ENCODE measurements around the gene PHC3.
"Not testable (repeated sequence)": the region's sequence is repeated elsewhere in the genome, so short reads cannot be mapped to it uniquely, and the experiment has no call there.

Gene PHC3

DNA sequence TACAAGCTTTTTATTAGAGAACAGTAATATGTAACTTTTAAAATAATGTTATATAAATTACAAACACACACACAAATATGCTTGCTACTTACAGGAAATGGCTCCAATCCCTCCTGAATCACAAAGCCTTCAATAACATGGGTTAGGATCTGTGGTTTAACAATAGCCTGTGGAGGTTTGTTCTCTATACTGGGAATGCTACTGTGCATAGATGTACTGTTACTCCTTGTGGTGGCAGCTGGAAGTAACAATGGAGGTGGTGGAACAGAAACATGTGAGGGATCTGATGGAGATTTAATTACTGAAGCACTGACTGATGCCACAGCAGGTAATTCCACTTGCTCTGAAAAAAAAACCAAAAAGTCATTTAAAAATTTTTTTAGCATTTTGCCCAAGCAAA, 64.4 kb downstream of the PHC3 start:
- DNase-seq: no peak

DNA sequence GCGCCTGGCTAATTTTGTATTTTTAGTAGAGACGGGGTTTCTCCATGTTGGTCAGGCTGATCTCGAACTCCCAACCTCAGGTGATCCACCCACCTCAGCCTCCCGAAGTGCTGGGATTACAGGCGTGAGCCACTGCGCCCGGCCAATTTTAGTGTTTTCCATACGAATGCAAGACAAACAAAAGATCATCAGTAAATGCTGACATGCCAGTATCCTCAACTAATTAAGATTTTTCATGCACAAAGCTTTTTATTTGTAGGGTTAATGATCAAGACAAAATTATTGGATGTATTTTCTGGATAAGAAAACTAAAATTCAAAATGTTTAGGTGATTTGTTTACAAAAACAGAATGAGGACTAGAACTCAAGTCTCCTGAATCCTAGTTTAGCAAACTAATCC, 67.4 kb downstream of the PHC3 start:
- not testable (repeated sequence) for DNase-seq

- no peak for DNase-seq
Measured at GRCh38 chr3:170111147-170111771, 70.3 kb downstream of the PHC3 start.

DNA sequence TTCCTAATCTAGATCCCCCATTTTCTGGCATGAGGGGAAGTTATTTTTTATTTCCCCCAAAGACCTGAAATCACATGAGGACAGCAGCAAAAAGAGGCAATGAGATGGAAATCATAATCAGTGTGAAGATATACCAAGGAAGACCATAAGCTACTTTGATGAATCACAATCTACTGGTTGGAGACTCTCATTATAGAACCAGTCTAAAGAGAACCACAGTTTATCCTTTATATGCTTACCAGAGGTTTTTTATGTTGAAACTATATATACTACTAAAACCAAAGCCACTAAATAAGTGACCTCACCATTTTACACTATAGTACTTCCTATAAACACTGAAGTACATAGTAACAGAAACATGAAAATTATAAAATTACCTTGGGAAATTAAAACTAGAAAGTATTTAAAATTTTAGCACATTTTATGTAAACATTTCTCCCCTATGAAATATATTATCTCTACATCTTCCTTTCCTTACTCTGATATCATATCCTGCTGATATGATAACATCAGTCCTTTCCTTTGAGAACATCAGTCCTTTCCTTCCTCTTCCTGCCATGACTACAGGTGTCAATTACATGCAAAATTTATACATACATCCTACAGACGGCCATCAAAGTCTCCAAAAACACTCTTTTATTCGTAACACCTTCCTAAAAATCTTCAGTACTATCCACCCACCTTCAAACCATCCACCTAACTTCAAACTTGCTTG, 71.8 kb downstream of the PHC3 start:
- DNase-seq: no peak

DNA sequence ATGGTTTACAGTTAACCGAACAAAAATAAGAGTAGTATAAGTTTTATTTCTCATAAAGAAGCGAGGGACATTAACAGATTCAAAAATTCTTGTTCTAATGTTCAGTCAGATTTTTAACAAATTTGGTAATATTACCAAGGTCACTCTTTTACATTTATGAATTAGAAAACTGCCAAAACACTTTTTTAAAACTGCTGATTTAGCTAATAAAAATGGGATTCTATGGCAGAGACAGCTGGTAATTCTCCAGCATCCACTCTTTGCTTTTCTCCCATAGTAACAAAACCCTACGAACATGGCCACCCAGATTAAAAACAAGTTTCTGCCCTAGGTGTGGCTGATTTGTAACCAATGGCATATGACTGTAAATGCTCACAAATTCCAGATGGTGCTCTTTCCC, 72.6 kb downstream of the PHC3 start:
- DNase-seq: no peak

DNA sequence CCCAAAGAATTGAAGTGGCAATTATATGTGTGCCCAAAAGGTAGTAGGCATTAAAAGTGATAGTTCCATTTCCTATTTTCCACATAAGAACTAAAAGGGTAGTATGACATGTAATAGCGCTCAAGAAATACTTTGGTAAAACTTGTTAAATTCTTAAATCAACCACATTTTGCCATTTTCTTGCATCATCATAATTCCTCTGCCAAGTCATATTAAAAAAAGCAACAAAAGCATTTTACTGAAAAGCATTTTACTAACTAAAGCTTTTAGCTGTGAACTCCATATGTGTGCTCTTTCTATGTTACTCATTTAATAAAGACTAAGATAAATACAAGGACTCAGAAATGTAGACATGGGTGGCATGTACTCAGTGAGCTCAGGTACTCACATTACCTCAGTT, 73.6 kb downstream of the PHC3 start:
- DNase-seq: no peak

DNA sequence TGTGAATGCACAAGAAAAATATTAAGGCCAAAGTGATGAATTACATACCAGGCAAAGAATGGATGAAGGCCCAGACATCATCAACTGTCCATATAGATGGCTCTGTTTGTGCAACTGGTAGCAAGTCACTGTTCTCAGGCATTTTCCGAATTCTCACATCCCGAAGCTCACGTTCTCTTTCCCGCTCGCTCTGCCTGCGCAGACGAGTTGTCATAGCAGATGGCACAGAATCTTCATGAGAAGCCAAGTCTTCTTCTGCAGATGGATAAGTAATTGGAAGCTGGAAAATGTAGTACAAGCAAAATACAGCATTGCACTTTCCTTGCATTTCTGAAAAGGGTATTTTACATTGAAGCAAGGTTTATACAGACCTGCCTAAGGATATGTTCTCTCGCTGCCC, 79.1 kb downstream of the PHC3 start:
- DNase-seq: no peak

- DNase-seq: no peak
Measured at GRCh38 chr3:170100944-170101343, 80.6 kb downstream of the PHC3 start.

DNA sequence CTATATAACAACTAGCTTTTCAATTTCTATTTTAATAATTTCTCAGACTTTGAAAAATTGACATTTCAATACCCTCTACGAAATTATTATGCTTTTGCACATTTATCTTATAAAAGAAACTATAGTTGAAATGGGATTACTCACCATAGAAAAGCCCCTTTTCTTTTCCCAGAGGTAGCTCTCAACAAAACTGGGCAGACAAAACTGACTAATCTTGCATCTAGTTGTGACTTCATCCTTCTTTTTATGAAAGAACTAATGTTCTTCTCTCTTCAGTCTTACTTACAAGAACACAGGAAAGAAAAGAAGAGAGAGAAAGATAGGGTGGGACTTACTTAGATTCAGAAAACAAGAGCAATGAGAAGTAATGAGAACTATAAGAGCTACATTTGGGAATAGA, 82.8 kb downstream of the PHC3 start:
- DNase-seq: no peak

DNA sequence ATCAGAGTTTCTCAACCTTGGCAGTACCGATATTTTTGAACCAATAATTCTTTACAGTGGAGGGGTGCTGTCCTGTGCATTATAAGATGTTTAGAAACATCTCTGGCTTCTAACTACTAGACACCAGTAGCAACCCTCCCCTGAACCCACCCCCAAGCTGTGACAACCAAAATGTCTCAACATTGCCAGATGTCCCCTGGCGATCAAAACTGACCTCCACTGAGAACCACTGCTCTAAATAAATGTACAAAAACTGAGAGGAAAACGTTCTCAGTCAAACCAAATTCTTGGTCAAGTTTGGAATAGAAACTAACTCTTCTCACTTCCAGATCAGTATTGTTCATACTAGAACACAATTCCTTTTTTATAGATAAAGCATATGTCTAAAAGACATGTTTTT, 85.2 kb downstream of the PHC3 start:
- no peak for DNase-seq

DNA sequence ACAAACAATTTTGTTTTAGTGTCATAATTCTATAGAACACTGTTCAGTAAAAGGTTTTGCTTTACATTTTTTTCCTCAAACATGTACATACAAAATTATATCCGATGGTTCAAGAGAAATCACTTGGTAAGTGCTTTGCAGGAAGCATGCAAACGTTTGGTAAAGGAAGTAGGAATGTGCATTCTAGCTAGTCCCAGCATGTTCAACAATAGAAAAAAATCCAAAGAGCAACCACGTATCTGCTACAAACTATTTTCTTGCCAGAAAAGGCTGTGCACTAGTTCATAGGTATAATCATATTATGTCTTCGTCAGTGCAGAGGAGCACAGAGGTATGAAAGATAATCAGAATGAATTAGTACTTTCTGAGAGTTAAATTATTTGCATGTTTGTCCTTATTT, 85.8 kb downstream of the PHC3 start:
- DNase-seq: no peak

DNA sequence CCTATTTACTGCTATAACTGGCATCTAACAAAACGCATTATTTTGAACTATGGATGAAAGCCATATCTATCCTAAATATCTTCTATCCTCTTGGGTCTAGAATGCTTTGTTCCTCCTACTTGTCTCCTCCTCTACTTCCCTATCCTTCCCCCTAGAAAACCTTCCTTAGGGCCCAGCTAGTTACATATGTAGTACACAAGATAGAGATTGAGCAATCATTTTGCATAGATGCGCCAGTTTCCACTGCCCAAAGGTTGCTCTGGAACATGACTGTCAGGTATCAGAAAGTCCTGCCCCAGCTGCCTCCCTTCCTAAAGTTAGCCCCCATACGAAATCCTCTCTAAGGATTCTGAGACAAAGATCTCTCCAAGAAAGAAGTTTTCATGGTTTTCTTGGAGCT, 88.6 kb downstream of the PHC3 start:
- DNase-seq: no peak

- DNase-seq: no peak
Measured at GRCh38 chr3:170090601-170090981, 90.9 kb downstream of the PHC3 start.

DNA sequence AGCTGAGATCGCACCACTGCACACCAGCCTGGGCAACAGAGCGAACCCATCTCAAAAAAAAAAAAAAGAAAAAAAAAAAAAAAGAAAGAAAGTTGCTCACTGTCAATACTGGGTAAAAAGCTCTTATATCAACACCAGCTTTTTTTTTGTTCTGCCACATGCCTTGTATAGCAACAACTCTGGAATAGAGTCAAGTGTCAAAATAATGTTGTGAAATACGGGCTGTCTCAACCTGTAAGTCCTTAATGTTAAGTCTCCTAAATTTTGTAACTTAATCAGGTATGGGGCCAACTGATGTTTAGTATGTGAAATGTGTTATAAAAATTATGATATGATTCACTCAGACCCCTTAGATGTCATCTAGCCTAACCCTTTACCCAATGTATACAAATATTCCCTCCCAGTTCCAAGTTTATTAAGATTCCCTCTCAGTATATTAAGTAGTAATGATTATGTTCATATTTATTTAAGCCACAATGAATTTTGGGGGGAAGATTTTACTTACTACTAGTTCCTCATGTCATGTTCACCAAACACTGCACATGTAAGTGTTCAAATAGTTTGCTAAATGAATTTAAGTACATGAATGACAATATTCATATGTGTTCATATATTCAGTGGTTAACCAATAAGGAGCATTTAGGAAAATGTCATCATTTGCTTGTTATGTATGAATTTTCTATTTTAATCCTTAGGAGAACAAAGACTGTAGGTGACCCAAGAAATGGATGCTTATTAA, 91.5 kb downstream of the PHC3 start:
- no peak for DNase-seq

DNA sequence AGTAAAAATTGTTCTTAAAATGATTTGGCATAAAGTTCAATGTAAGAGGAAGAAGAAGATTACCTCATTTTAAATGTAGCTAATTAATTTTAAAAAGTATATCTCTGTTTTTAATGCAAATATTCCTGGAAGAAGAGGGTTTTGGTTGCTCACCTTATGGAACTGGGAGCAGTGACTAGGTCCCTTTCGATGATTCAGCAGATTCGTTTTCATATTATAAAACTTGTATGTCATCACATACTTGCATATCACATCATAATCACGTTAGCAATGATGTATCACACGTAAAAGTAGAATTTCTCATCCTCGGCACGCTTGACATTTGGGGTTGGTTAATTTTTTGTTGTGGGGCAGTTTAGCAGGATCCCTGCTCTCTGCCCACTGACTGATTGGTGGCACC, 96.1 kb downstream of the PHC3 start:
- no peak for DNase-seq

GRCh38 chr3:170083343-170083742, 98.2 kb downstream of the PHC3 start:
- no peak for DNase-seq

DNA sequence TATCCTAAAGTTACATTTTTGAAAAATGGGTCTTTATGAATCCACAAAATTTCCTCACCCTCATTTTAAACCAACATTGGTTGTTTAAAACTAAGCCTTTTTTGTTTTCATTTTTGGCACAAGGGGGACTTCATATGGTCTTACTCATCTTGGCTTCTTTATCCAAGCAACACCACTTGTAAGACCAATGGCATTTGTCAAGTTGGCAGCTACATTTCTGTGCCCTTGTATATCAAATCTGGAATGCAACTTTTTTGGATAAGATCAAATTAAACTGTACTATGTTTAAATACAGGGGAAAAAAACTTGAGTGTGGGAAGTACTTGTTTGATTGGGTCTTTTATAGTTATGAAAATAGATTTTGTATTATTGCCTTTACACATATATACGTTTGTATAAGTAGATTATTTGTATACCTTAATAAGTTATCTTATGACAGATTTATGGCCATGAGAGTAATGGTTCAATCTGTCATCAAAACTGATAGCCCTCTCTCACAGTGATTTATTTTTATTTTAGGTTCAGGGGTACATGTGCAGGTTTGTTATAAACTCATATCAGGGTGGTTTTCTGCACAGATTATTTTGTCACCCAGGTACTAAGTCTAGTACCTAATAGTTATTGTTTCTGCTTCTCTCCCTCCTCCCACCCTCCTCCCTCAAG, 100.3 kb downstream of the PHC3 start:
- DNase-seq: no peak

- DNase-seq: no peak
Measured at GRCh38 chr3:170080605-170081004, 100.9 kb downstream of the PHC3 start.

DNA sequence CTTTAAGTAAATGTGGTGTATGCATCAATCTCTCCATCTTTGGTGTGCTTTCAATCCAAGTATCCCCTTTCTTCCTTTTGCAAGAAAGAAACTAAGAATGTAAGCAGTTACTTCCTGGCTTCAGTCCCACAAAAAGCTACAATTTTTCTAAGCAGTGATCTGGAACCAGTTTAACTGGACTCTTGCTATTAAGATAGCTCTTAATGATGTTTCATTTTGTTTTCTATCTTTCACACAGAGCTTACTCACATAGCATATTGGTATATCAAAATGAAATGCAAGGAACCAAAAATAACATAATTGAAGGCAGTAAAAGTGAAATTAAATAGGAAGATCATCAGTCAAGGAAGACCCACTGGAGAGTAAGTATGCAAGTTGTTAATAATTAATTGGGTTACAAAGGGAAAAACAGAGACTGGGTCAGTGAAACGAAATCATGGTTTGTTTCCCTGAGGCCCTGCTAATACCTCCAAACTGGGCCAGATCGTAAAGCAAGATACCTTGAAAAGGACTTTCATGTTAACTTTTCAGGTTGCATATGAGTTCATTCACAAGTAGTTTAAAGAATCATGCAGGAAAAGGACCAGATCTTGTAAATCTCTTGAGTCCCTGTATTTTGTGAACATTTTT, 101.9 kb downstream of the PHC3 start:
- DNase-seq: no peak

- DNase-seq: no peak
Measured at GRCh38 chr3:170078620-170079281, 102.8 kb downstream of the PHC3 start.

DNA sequence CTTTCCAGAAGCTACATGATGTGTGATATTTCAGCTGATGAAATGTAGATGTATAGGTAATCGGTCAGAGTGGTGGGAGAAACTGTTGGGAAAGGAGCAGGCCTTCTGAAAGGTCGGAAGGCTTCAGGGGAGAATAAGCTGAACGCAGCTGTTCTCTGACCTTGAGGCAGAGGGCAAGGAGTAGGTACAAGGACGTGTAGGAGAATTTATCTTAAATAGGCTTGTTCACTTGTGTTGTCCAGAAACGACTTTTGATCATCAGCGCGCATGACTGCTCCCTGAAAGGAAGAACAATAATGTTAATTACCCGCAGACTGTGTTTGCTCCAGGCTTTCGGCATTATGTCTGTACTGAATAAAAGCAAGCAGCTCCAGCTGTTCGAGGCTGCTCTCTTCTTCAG, 104.2 kb downstream of the PHC3 start:
- DNase-seq: no peak

DNA sequence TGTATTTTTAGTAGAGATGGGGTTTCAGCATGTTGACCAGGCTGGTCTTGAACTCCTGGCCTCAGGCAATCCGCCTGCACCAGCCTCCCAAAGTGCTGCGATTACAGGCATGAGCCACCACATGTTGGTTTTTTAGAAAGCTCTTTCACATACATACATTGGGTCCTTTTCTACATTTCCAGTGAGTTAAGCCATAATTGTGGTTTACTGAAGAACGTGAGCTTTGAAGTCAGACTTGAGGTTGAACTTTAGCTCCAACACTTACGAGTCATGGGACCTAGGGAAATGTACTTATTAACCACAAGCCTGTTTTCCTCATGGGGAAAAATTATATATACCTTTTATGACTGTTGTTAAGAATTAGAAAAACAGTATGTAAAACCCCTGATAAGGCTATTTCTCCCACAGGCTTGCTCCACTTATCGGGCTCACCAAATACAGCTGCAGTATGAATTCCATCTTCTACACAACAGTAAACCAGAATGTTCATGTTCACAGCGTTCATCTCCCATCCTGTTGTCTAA, 104.8 kb downstream of the PHC3 start:
- no peak for DNase-seq

Data from stimulated activated CD4-positive, alpha-beta T cell treated with anti-CD3 and anti-CD28 coated beads, Interleukin-12 subunit alpha, Interleukin-12 subunit beta, amount 100 ng/mL, for 4 hours (primary cell).